ENCODE measurements around the gene DCHS2. TPM values are rescaled to one million over a fixed set of nuclear protein-coding genes. Genes with fewer than 3 reads are reported as not detected.

Gene DCHS2
- total and polyA plus RNA-seq, 2 of the 8 experiments (the other 6 are each of a cell fraction or from before 2014, with no cell fraction given) = 0.54 to 2.6 TPM

- TF ChIP-seq KDM1A (IDR thresholded peaks at IDR 0.05; ENCODE audit: borderline replicate concordance, low read length) = no peak
Measured at GRCh38 chr4:154312246-154312645, 179.4 kb downstream of the DCHS2 start (continued).

- Histone ChIP-seq H2AFZ (ENCODE audit: low read length) (no peak overlapping the region), H4K5ac (ENCODE audit: insufficient read length, low read depth, low read length) (no peak overlapping the region), H3K4ac (replicated peaks; ENCODE audit: insufficient read length, low read depth, low read length) (no peak overlapping the region), H3K4me2 (ENCODE audit: insufficient read depth in 1 of 2, low read depth in 2 of 2, low read length in 2 of 2) (no peak overlapping the region), H2BK12ac (ENCODE audit: low read depth, low read length) (no peak overlapping the region), H2BK120ac (replicated peaks; ENCODE audit: low read depth, low read length) (no peak overlapping the region), H3K4me1 (replicated peaks in 1 of 4; ENCODE audit: control insufficient read depth in 3 of 4, insufficient read depth in 4 of 4, low read length in 3 of 4) (peaks cover 0 to 6% (median 3%) of the 10 kb centered on the region in 4 experiments; a peak in 2 of 7 replicates), H2BK15ac (ENCODE audit: low read length) (no peak overlapping the region), H3K79me2 (ENCODE audit: control insufficient read depth in 1 of 2, insufficient read depth in 2 of 2, low read length in 2 of 2) (no peaks in the 10 kb centered on the region), H2AK5ac (ENCODE audit: low read depth, low read length) (no peak overlapping the region), H3K18ac (ENCODE audit: extremely low read depth, low read length) (no peak overlapping the region), H3K4me3 (ENCODE audit: extremely low read depth in 1 of 4, insufficient read depth in 2 of 4, low read depth in 3 of 4, low read length in 4 of 4) (no peak overlapping the region), H3K14ac (ENCODE audit: insufficient read length) (no peak overlapping the region), H4K91ac (replicated peaks; ENCODE audit: insufficient read length, low read length) (no peak overlapping the region), H3K27me3 (replicated peaks in 1 of 4; ENCODE audit: control insufficient read depth in 3 of 4, extremely low read depth in 1 of 4, insufficient read depth in 3 of 4, low read length in 3 of 4) (no peaks in the 10 kb centered on the region), H4K8ac (ENCODE audit: extremely low read depth, insufficient read depth, low read length) (no peak overlapping the region), H3K23me2 (ENCODE audit: low read depth, low read length) (no peaks in the 10 kb centered on the region), H3K79me1 (ENCODE audit: low read depth, low read length) (no peaks in the 10 kb centered on the region), H3K56ac (replicated peaks; ENCODE audit: insufficient read length, low read depth, low read length) (no peak overlapping the region), H3K9ac (replicated peaks in 1 of 4; ENCODE audit: extremely low read depth in 1 of 4, low read depth in 3 of 4, low read length in 3 of 4) (no peak overlapping the region), H2BK5ac (ENCODE audit: low read depth, low read length) (no peak overlapping the region), H2BK20ac (ENCODE audit: low read length) (no peak overlapping the region), H4K20me1 (replicated peaks in 1 of 2; ENCODE audit: control insufficient read depth in 1 of 2, insufficient read depth in 2 of 2, low read length in 2 of 2) (no peaks in the 10 kb centered on the region), H3K27ac (ENCODE audit: low read depth, low read length) (no peak overlapping the region), H3K36me3 (ENCODE audit: control insufficient read depth in 2 of 4, insufficient read depth in 4 of 4, low read length in 3 of 4) (no peaks in the 10 kb centered on the region), H3K9me3 (ENCODE audit: insufficient read depth in 2 of 2, low read depth in 1 of 2, low read length in 1 of 2) (peaks cover 0 to 5% of the 10 kb centered on the region in 2 experiments; a peak in 1 of 4 replicates), H3K23ac (ENCODE audit: insufficient read length) (no peak overlapping the region)
- CTCF ChIA-PET (ENCODE audit: partially characterized antibody) = interaction anchor here (0.7 to 1.4 kb wide), 4 partner anchors 18 to 39 kb away, joined by 3 to 5 read pairs (median 4); no protein-coding TSS in a partner anchor
- TF ChIP-seq FOSL1 (IDR thresholded peaks at IDR 0.05; ENCODE audit: insufficient read depth, low read depth, low read length) (no peak), EZH2 (IDR thresholded peaks at IDR 0.05; ENCODE audit: low read depth, low read length, severe bottlenecking) (no peak), GABPA (IDR thresholded peaks at IDR 0.05; ENCODE audit: borderline replicate concordance, insufficient read depth, low read length) (no peak), NANOG (IDR thresholded peaks at IDR 0.05; ENCODE audit: insufficient read depth, low read depth, low read length, poor library complexity, severe bottlenecking) (no peak)
- POLR2A ChIA-PET (ENCODE audit: partially characterized antibody) = no interaction called here
- DNase-seq (ENCODE audit: low read depth in 1 of 2, low spot score in 2 of 2) (no peak), FAIRE-seq (no peak)
Measured at GRCh38 chr4:154310578-154310977, 181.0 kb downstream of the DCHS2 start.

All from H1 (cell line).